HUES6 (cell line): ENCODE measurements around the gene MIER1.

ENCODE experiments used
- H3K27ac ChIP-seq: 2 replicates; pipeline ENCODE4 v1.7.0; 2013; ENCODE audit warnings: low read depth, mild to moderate bottlenecking, low read length, inconsistent platforms
- H3K27me3 ChIP-seq: 2 replicates; pipeline ENCODE4 v1.6.1; 2013; ENCODE audit warnings: low read length; ENCODE audit not compliant: control insufficient read depth, insufficient read depth
- H3K36me3 ChIP-seq: 2 replicates; pipeline ENCODE4 v1.6.1; 2013; ENCODE audit warnings: low read length; ENCODE audit not compliant: control insufficient read depth, insufficient read depth
- H3K4me1 ChIP-seq: 2 replicates; pipeline ENCODE4 v1.6.1; 2013; ENCODE audit warnings: low read length; ENCODE audit not compliant: control insufficient read depth, insufficient read depth
- H3K4me3 ChIP-seq: 2 replicates; pipeline ENCODE4 v1.5.1; 2013; ENCODE audit warnings: low read depth, low read length
- H3K9ac ChIP-seq: one replicate; pipeline ENCODE4 v1.6.1; 2013; ENCODE audit warnings: mild to moderate bottlenecking, low read length
- H3K9me3 ChIP-seq: 2 replicates; pipeline ENCODE4 v1.6.1; 2013; ENCODE audit warnings: low read depth, low read length; ENCODE audit not compliant: control insufficient read depth, insufficient read depth

Gene MIER1

DNA sequence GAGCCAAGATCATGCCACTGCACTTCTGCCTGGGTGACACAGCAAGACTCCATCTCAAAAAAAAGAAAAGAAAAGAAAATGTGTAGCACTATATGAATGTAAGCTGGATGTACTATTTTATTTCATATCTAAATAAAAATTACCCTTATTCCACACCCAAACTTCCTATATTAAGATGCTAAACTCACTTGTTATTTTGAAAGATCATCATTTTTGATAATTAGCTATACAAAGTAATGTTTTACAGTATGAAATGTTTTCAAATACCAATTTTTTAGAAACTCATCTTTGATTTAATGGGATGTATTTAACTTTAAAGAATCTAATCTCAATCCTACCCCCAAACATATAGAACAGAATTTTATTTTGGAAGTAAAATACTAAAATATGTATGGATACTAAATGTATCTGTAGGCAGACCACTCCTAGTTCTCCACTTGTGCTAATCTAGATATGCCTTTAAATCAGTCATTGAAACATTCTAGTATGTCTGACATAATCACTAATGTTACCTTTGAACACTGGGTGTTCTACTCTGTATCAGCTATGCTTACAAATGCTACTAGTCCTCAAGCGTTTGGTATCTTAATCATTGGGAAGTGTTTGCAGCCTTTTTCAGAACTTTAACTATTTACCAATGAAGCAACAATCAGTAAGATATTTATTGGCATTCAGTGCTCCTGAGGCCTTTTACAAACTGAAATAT lies 12.9 kb downstream of the MIER1 start:
- Histone ChIP-seq H3K4me3 (no peak overlapping the region), H3K9ac (no peak overlapping the region), H3K27ac (no peak overlapping the region), H3K9me3 (no peaks in the 10 kb centered on the region), H3K27me3 (no peaks in the 10 kb centered on the region), H3K36me3 (peaks cover 2% of the 10 kb centered on the region; the same call in 1 of the 2 replicates), H3K4me1 (peaks cover 13% of the 10 kb centered on the region; the same call in 1 of the 2 replicates)

DNA sequence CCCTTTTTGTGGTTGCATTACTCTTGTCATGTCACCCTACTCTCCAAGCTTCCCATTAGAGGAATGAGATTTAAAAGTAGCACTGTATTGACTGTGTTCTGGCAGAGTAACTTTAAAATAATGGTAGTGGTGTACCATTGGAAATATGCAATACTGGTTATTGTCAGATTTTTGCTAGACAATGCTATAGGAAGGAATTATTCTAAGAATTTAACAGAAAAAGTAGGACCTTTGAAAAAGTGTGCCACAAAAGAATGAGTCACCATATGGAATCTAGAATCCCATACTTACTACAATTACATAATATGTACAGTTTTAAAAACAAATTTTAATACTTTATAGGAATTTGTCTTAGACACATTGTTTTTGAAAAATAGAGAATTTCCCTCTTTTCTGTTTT lies 13.8 kb downstream of the MIER1 start:
- Histone ChIP-seq H3K27ac (no peak overlapping the region), H3K4me3 (no peak overlapping the region), H3K4me1 (peaks cover 8% of the 10 kb centered on the region; the same call in 1 of the 2 replicates), H3K9ac (no peak overlapping the region), H3K36me3 (peaks cover 2% of the 10 kb centered on the region; the same call in 1 of the 2 replicates), H3K9me3 (no peaks in the 10 kb centered on the region), H3K27me3 (no peaks in the 10 kb centered on the region)

DNA sequence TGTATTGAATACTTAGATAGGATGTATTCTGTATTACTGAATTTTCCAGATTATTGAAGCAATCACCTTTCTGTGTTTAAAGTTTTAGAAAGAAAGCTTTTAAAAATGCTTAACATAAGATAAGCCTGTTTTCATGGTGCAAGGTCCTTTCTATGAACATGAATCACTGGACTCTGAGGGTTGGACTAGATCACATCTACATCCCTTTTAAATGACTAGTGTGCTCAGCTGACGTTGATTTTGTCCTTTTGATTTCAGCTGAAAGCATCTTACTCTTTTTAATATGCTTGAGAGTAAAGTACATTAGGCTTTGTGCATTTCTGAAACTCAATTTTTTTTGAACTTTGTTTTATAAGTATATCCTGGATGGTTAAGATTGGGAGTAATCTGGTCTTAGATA lies 16.2 kb downstream of the MIER1 start:
- Histone ChIP-seq H3K9ac (no peak overlapping the region), H3K36me3 (peaks cover 8% of the 10 kb centered on the region), H3K4me3 (no peak overlapping the region), H3K4me1 (peaks cover 5% of the 10 kb centered on the region; the same call in 1 of the 2 replicates), H3K27ac (no peak overlapping the region), H3K9me3 (no peaks in the 10 kb centered on the region), H3K27me3 (no peaks in the 10 kb centered on the region)

DNA sequence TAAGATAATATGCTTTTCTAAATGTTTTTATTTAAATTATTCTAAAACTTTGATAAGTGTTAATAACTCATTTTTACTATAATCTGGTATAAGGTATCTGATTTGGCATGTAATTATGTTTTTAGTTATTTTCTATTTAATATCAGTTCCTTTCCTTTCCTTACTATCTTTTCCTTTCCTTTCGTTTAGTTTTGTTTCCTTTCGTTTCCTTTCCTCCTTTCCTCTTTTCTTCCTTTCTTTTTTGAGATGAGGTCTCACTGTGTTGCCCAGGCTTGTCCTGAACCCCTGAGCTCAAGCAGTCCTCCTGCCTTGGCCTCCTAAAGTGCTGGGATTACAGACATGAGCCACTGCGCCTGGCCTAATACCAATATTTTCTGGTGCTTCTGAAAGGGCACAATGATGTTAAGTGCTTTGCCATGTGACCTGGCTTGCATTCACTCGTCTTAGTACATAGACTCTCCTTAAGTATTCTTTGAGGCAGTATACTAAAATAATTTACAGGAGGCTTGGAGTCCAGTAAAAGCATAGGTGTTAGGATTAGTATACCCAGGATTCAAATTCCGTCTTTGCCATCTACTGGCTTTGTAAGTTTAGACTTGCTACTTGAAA lies 18.7 kb downstream of the MIER1 start:
- no peaks in the 10 kb centered on the region for H3K27me3 ChIP-seq
- no peaks in the 10 kb centered on the region for H3K9me3 ChIP-seq
- peaks cover 5% of the 10 kb centered on the region; the same call in 1 of the 2 replicates for H3K4me1 ChIP-seq
- no peak overlapping the region for H3K9ac ChIP-seq
- H3K4me3 ChIP-seq, result no peak overlapping the region
- peaks cover 32% of the 10 kb centered on the region for H3K36me3 ChIP-seq
- H3K27ac ChIP-seq, result 0 out of 2 replicates have a peak overlapping the region, but pooled peaks have one; percentile 40

GRCh38 chr1:66944330-66945274 lies 19.8 kb downstream of the MIER1 start:
- H3K4me1 ChIP-seq, result peaks cover 5% of the 10 kb centered on the region; the same call in 1 of the 2 replicates
- no peak overlapping the region for H3K4me3 ChIP-seq
- no peaks in the 10 kb centered on the region for H3K9me3 ChIP-seq
- no peak overlapping the region for H3K27ac ChIP-seq
- H3K27me3 ChIP-seq, result no peaks in the 10 kb centered on the region
- H3K36me3 ChIP-seq, result peaks cover 43% of the 10 kb centered on the region
- H3K9ac ChIP-seq, result no peak overlapping the region

- no peaks in the 10 kb centered on the region for H3K9me3 ChIP-seq
- no peak overlapping the region for H3K27ac ChIP-seq
- H3K4me1 ChIP-seq, result peaks cover 5% of the 10 kb centered on the region; the same call in 1 of the 2 replicates
- H3K4me3 ChIP-seq, result no peak overlapping the region
- H3K9ac ChIP-seq, result no peak overlapping the region
- H3K36me3 ChIP-seq, result peaks cover 44% of the 10 kb centered on the region
- H3K27me3 ChIP-seq, result no peaks in the 10 kb centered on the region
These were observed 20.5 kb downstream of the MIER1 start for GRCh38 chr1:66945316-66945715.

DNA sequence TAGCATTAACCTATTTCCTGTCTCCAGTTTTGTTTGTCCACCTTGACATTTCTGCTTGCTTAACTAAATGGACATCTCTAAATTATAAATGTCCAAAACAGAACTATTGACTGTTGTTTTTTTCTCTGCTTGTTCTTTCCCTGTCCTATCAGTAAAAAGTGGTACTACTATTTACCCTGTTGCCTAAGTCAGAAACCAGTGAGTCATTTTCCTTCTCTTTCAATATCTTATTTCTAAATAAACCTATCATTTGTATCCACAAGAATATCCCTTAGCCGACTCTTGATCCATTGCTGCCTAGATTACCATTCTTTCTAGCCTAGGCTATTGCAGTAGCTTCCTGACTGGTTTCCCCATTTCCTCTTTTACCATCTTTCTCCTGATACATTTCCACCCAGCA lies 22.5 kb downstream of the MIER1 start:
- H3K4me3 ChIP-seq, result no peak overlapping the region
- H3K9me3 ChIP-seq, result no peaks in the 10 kb centered on the region
- no peak overlapping the region for H3K9ac ChIP-seq
- no peaks in the 10 kb centered on the region; the same call in 1 of the 2 replicates for H3K4me1 ChIP-seq
- no peak overlapping the region for H3K27ac ChIP-seq
- peaks cover 58% of the 10 kb centered on the region for H3K36me3 ChIP-seq
- no peaks in the 10 kb centered on the region for H3K27me3 ChIP-seq

GRCh38 chr1:66951513-66951912 lies 26.7 kb downstream of the MIER1 start:
- no peaks in the 10 kb centered on the region for H3K9me3 ChIP-seq
- no peak overlapping the region for H3K27ac ChIP-seq
- H3K4me1 ChIP-seq, result no peaks in the 10 kb centered on the region
- H3K36me3 ChIP-seq, result peaks cover 81% of the 10 kb centered on the region
- no peaks in the 10 kb centered on the region for H3K27me3 ChIP-seq
- H3K4me3 ChIP-seq, result no peak overlapping the region
- no peak overlapping the region for H3K9ac ChIP-seq

GRCh38 chr1:66954208-66954607 lies 29.4 kb downstream of the MIER1 start:
- H3K27me3 ChIP-seq, result no peaks in the 10 kb centered on the region
- no peak overlapping the region for H3K4me3 ChIP-seq
- H3K9me3 ChIP-seq, result no peaks in the 10 kb centered on the region
- H3K27ac ChIP-seq, result no peak overlapping the region
- no peaks in the 10 kb centered on the region for H3K4me1 ChIP-seq
- peaks cover 74% of the 10 kb centered on the region for H3K36me3 ChIP-seq
- H3K9ac ChIP-seq, result no peak overlapping the region

GRCh38 chr1:66957938-66958337 lies 33.1 kb downstream of the MIER1 start:
- Histone ChIP-seq H3K4me1 (0 out of 2 replicates have a peak, but pooled peaks cover 3% of the 10 kb centered on the region), H3K9ac (no peak overlapping the region), H3K36me3 (peaks cover 82% of the 10 kb centered on the region), H3K9me3 (no peaks in the 10 kb centered on the region), H3K27ac (no peak overlapping the region), H3K27me3 (no peaks in the 10 kb centered on the region), H3K4me3 (no peak overlapping the region)
